Testis (tissue), 3 donors: ENCODE results near the gene SUSD1. TPM values are rescaled to one million over a fixed set of nuclear protein-coding genes. Genes with fewer than 3 reads are reported as not detected.

Experiments
- DNase-seq: peaks from one replicate; pipeline ENCODE4 v3.0.0-alpha.2; 2019
- H3K27ac ChIP-seq, 2 donors: fragments of 200-600 bp; sonication (generic); one replicate each; pipeline ENCODE4 v1.5.1; 2019
- H3K27me3 ChIP-seq: fragments of 200-600 bp; sonication (generic); one replicate; pipeline ENCODE4 v1.5.1; 2019
- H3K36me3 ChIP-seq: fragments of 200-600 bp; sonication (generic); one replicate; pipeline ENCODE4 v1.5.1; 2017; ENCODE audit warnings: low read depth; ENCODE audit errors: missing control alignments
- H3K4me1 ChIP-seq: fragments of 200-600 bp; sonication (generic); one replicate; pipeline ENCODE4 v1.5.1; 2019
- H3K4me3 ChIP-seq, 2 donors: fragments of 200-600 bp; sonication (generic); one replicate each; pipeline ENCODE4 v1.5.1; 2017 to 2019
- H3K9me3 ChIP-seq: fragments of 200-600 bp; sonication (generic); one replicate; pipeline ENCODE4 v1.5.1; 2017
- POLR2A ChIP-seq: fragments of 450-650 bp; IDR thresholded peaks from one replicate; pipeline ENCODE4 v1.6.1; 2017; ENCODE audit warnings: antibody characterized with exemption, mild to moderate bottlenecking, moderate library complexity
- WGBS, 2 donors: methylation state at CpG; one replicate each; pipeline ENCODE4 v1.1.5; 2018; 5-methylcytosine and 5-hydroxymethylcytosine counted together
- intact Hi-C: fragments of 100-400 bp; cut with DNase I; formaldehyde crosslinking; loops from one replicate; pipeline ENCODE4 v1.15.1; 2023; ENCODE audit warnings: low total_unique reads
- polyA plus RNA-seq: library from polyadenylated mRNA; stranded (reverse); fragments of 350-450 nt; fragmentation: Illumina TruSeq; extraction: RNeasy Lipid Tissue Mini Kit (QIAGEN cat#74804); gene quantifications from one replicate; pipeline ENCODE4 v1.2.3, GENCODE V29; 2014; ENCODE audit warnings: low read depth, low replicate concordance; ENCODE audit not compliant: insufficient read depth
- total RNA-seq, 2 donors: library from RNA; depleted of rRNA; stranded (reverse); fragments of >200 nt; gene quantifications; one replicate each; pipeline ENCODE4 v1.2.3, GENCODE V29; 2016
- TF ChIP-seq, protein P1 (sequence below), 3 experiments: fragments of 450-650 bp in 2 of 3; fragments of 200-600 bp in 1 of 3; sonication (generic) in 1 of 3; IDR thresholded peaks; one replicate each; pipeline ENCODE4 v1.5.1; 2016 to 2019; ENCODE audit warnings: antibody characterized with exemption in 3 of 3, mild to moderate bottlenecking in 2 of 3, moderate library complexity in 1 of 3

Gene SUSD1
- total and polyA plus RNA-seq, 3 donors from 2014 or later, result 12.7 to 39.1 (median 28.0) TPM

DNA sequence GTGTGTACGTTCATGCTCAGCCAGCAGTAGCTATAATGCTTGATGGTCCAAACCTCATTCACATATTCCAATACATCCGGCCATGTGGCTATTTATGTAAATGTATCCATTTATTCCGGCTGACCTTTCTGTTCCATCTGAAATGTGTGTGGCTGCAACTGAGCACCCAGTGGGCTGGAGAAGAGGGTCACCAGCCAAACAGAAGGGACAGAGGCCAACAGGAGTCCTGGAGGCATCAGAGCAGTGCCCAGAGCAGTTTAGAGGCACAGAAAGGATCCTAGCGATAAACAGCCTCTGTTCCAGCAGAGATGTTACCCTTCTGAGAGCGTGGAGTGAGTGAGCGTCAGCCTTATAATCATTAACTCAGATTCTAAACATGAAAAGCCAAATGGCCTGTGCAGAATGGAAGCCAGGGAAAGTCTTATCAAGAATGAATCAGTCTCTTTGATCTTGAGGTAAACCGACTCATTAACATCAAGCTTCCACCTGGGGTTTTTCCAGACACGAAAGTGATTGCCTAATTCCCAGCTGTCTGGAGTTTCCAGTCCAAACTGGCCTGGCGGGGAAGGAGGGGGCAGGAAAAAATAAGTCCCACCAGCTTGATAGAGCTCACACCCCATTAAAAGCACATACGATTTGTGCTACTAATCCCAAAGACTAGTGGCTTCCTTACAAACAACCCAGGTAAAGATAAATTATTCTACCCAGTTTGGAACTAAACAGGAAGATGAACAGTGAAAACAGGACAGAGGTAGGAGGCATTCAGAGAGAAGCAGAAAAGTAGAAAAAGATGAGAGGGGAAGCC, 55.7 kb downstream of the SUSD1 start:
- Histone ChIP-seq H3K4me3 (no peak overlapping the region), H3K36me3 (no peaks in the 10 kb centered on the region), H3K4me1 (no peaks in the 10 kb centered on the region), H3K9me3 (no peaks in the 10 kb centered on the region), H3K27me3 (no peaks in the 10 kb centered on the region), H3K27ac (no peak overlapping the region)
- TF ChIP-seq, protein P1, sequence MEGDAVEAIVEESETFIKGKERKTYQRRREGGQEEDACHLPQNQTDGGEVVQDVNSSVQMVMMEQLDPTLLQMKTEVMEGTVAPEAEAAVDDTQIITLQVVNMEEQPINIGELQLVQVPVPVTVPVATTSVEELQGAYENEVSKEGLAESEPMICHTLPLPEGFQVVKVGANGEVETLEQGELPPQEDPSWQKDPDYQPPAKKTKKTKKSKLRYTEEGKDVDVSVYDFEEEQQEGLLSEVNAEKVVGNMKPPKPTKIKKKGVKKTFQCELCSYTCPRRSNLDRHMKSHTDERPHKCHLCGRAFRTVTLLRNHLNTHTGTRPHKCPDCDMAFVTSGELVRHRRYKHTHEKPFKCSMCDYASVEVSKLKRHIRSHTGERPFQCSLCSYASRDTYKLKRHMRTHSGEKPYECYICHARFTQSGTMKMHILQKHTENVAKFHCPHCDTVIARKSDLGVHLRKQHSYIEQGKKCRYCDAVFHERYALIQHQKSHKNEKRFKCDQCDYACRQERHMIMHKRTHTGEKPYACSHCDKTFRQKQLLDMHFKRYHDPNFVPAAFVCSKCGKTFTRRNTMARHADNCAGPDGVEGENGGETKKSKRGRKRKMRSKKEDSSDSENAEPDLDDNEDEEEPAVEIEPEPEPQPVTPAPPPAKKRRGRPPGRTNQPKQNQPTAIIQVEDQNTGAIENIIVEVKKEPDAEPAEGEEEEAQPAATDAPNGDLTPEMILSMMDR (IDR thresholded peaks at IDR 0.05), result no peak
- TF ChIP-seq POLR2A, result no peak
- intact Hi-C loops, result no loop called here
- DNase-seq, result no peak
- 79 to 87% methylated on average over 10 of the region's 10 CpGs for WGBS, 2 donors

GRCh38 chr9:112118009-112118408, 57.1 kb downstream of the SUSD1 start:
- no peaks in the 10 kb centered on the region for H3K36me3 ChIP-seq
- no peak for DNase-seq
- no peaks in the 10 kb centered on the region for H3K9me3 ChIP-seq
- intact Hi-C loops, result no loop called here
- WGBS, 2 donors, result 75 to 88% methylated on average over 1 of the region's 1 CpG
- H3K4me1 ChIP-seq, result no peaks in the 10 kb centered on the region
- no peak overlapping the region for H3K27ac ChIP-seq
- H3K27me3 ChIP-seq, result no peaks in the 10 kb centered on the region
- TF ChIP-seq POLR2A, result no peak
- TF ChIP-seq, protein P1 (IDR thresholded peaks at IDR 0.05), result no peak
- H3K4me3 ChIP-seq, result no peak overlapping the region

DNA sequence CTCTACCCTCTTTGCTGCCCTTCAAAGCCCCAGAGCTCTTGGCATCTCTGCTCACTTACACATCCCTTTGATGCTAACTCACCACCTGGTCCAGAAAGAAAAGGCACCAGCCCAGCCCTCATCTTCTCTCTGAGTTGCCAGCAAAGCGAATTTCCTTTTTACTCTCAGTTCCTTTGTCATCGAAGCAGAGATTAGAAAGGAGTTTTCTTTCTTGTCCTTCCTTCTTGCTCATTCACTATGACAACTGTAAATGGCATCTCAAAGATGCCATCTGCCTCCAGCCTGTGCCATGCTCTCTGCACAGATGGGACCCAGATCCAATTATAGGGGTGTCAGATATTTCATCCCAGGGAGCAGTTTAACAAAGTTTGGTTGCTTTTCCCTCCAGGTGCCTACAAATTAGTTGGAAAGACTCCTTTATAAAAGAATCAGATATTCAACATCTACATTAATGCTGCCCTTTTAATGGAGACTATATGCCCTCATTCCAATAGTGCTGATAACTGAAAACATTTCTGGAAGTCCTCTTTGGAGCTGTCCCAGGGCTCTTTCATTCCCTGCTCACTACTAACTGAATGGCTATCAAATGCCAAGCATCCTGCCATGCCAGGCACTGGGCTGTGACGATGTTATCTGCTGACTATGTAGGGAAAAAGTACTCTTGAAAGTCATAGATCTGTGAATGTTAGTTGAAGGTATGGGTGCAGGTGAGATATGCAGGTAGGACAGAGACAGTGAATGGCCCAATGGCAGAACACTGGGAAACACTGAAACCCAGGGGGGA, 58.9 kb downstream of the SUSD1 start:
- DNase-seq, result no peak

DNA sequence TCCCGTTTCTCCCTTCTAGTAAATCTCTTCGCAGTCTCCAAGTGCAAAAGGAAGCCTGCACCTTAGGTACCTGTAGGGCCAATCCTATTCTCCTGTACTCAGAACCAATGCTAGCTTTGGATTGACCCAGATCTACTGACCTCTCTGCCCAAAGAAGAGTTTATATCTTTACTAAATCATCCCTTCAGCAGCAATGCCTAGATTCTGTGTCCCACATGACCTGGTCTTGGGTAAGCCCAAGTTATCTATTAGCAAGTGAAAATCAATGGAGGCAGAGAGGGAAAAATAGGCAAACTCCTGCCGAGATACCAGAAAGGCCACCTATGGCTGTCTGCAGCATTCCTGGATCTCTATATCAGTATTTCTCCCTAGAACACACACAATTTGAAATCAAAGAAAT, 60.0 kb downstream of the SUSD1 start:
- no peaks in the 10 kb centered on the region for H3K4me1 ChIP-seq
- no peaks in the 10 kb centered on the region for H3K36me3 ChIP-seq
- no peak for DNase-seq
- H3K9me3 ChIP-seq, result no peaks in the 10 kb centered on the region
- H3K27ac ChIP-seq, result no peak overlapping the region
- H3K27me3 ChIP-seq, result no peaks in the 10 kb centered on the region
- TF ChIP-seq POLR2A, result no peak
- TF ChIP-seq, protein P1 (IDR thresholded peaks at IDR 0.05), result no peak
- WGBS, 2 donors, result 67 to 85% methylated on average over 3 of the region's 3 CpGs
- no peak overlapping the region for H3K4me3 ChIP-seq
- intact Hi-C loops, result no loop called here

More for the DNA sequence above, 58.9 kb downstream of the SUSD1 start:
- Histone ChIP-seq H3K4me3 (no peak overlapping the region), H3K27ac (no peak overlapping the region), H3K4me1 (no peaks in the 10 kb centered on the region), H3K36me3 (no peaks in the 10 kb centered on the region), H3K27me3 (no peaks in the 10 kb centered on the region), H3K9me3 (no peaks in the 10 kb centered on the region)
- intact Hi-C loops, result no loop called here
- whole genome bisulfite sequencing, 2 donors, result 89 to 91% methylated on average over 3 of the region's 3 CpGs
- no peak for TF ChIP-seq POLR2A
- TF ChIP-seq, protein P1 (IDR thresholded peaks at IDR 0.05), result no peak
